NCI-H526 (cell line): ENCODE results near the gene SCAF11.

Experiments
- DNase-seq, 2 experiments: peaks; one replicate each; lab custom pipeline; 2025; lab: John Stamatoyannopoulos, UW

SCAF11 gene

GRCh38 chr12:45981075-45981837 is 9.1 kb downstream of the SCAF11 start:
- DNase-seq: no peak

GRCh38 chr12:45980540-45980939 is 9.8 kb downstream of the SCAF11 start:
- DNase-seq: no peak

GRCh38 chr12:45978108-45978507 is 12.3 kb downstream of the SCAF11 start:
- DNase-seq: no peak

GRCh38 chr12:45977620-45978019 is 12.8 kb downstream of the SCAF11 start:
- no peak for DNase-seq

GRCh38 chr12:45975506-45975905 is 14.9 kb downstream of the SCAF11 start:
- no peak for DNase-seq

GRCh38 chr12:45974883-45975282 is 15.5 kb downstream of the SCAF11 start:
- no peak for DNase-seq

- no peak for DNase-seq
Measured at GRCh38 chr12:45974171-45974719, 16.1 kb downstream of the SCAF11 start.

GRCh38 chr12:45973526-45973925 is 16.8 kb downstream of the SCAF11 start:
- DNase-seq: no peak

- no peak for DNase-seq
Measured at GRCh38 chr12:45970391-45970790, 20.0 kb downstream of the SCAF11 start.

GRCh38 chr12:45969084-45969483 is 21.3 kb downstream of the SCAF11 start:
- no peak for DNase-seq

- no peak for DNase-seq
Measured at GRCh38 chr12:45966486-45966885, 23.9 kb downstream of the SCAF11 start.

GRCh38 chr12:45962553-45963325 is 27.6 kb downstream of the SCAF11 start:
- no peak for DNase-seq

- no peak for DNase-seq
Measured at GRCh38 chr12:45959728-45960127, 30.6 kb downstream of the SCAF11 start.

- no peak for DNase-seq
Measured at GRCh38 chr12:45959025-45959424, 31.3 kb downstream of the SCAF11 start.

- DNase-seq: no peak
Measured at GRCh38 chr12:45948546-45948945, 41.8 kb downstream of the SCAF11 start.

GRCh38 chr12:45946435-45946834 is 43.9 kb downstream of the SCAF11 start:
- DNase-seq: no peak

- no peak for DNase-seq
Measured at GRCh38 chr12:45944771-45945170, 45.6 kb downstream of the SCAF11 start.

GRCh38 chr12:45939759-45940158 is 50.6 kb downstream of the SCAF11 start:
- DNase-seq: no peak

GRCh38 chr12:45938566-45938965 is 51.8 kb downstream of the SCAF11 start:
- no peak for DNase-seq

- no peak for DNase-seq
Measured at GRCh38 chr12:45934956-45935355, 55.4 kb downstream of the SCAF11 start.

GRCh38 chr12:45933504-45933903 is 56.9 kb downstream of the SCAF11 start:
- DNase-seq: no peak

- no peak for DNase-seq
Measured at GRCh38 chr12:45930369-45930768, 60.0 kb downstream of the SCAF11 start.

- DNase-seq: no peak
Measured at GRCh38 chr12:45928309-45928708, 62.1 kb downstream of the SCAF11 start.
